ENCODE data around the gene TMEM225B. TPM values are rescaled to one million over a fixed set of nuclear protein-coding genes. Genes with fewer than 3 reads are reported as not detected.
"Not testable (repeated sequence)": the region's sequence is repeated elsewhere in the genome, so short reads cannot be mapped to it uniquely, and the experiment has no call there.

The TMEM225B gene
- polyA plus RNA-seq, 3 donors = 1.5 to 2.7 (median 2.0) TPM

DNA sequence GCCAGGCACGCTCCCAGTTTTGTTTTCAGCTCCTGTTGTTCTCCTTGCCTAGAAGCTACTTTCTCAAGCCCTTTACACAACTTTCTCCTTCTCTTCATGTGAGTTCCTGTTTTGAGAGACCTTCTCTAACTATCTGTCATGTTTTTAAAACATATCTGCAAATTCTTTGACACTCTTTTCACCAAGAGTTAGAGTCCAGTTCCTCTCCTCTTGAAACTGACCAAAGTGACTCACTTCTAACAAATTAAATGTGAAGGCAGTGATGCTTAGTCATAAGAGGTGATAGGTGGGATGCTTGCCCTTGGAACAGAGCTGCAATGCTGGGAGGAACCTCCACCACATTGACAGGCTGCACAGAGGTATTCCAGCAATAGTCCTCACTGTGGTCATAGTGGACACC, 44.0 kb downstream of the TMEM225B start:
- no peak for DNase-seq (ENCODE audit: extremely low read depth in 1 of 11, low read depth in 9 of 11, low spot score in 4 of 11)

DNA sequence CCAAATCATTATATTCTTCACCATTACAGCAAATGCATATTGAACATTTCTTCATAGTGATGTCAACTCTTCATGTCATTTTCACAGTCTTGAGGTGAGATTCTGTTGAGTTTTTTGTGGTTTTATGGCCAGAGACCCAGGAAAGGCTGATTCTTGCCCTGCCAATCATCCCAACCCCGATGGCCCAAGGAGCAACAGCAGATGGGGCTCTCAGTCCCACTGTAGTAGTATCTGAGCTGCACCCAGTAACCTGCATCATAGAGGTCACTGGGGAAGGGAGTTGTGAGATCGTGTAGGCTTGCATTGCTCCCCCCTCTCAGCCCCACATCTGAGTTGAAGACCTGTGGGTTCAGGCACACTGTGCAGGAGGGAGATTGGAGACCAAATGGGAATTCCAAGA, 45.4 kb downstream of the TMEM225B start:
- DNase-seq (ENCODE audit: extremely low read depth in 1 of 11, low read depth in 9 of 11, low spot score in 4 of 11) = no peak

DNA sequence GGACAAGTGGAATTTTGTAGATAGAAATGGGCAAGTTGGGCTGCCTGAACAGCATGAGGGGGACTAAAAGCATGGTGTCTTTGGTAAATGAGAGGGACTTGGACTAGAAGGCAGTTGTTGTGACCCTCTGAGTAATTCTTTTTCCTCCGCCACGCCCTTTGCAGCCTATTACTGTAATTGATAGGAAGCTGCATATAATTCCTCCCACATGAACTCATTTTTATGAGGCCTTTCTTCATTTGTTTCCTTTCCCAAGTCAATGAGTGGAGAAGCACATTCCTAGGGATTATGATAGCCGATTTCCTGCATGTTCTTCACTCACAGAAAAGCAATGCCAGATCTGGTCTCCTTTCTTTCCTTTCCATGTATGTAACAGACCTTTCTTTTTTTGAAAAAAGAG, 46.4 kb downstream of the TMEM225B start:
- no peak for DNase-seq (ENCODE audit: extremely low read depth in 1 of 11, low read depth in 9 of 11, low spot score in 4 of 11)

DNA sequence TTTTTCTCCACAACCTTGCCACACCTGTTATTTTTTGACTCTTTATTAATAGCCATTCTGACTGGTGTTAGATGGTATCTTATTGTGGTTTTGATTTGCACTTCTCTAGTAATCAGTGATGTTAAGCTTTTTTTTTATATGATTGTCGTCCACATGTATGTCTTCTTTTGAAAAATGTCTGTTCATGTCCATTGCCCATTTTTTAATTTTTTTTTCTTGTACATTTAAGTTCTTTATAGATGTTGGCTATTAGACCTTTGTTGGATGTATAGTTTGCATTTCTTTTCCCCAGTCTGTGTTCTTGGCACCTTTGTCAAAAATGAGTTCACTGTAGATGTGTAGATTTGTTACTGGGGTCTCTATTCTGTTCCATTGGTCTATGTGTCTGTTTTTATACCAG, 47.5 kb downstream of the TMEM225B start:
- DNase-seq (ENCODE audit: extremely low read depth in 1 of 11, low read depth in 9 of 11, low spot score in 4 of 11) = no peak

DNA sequence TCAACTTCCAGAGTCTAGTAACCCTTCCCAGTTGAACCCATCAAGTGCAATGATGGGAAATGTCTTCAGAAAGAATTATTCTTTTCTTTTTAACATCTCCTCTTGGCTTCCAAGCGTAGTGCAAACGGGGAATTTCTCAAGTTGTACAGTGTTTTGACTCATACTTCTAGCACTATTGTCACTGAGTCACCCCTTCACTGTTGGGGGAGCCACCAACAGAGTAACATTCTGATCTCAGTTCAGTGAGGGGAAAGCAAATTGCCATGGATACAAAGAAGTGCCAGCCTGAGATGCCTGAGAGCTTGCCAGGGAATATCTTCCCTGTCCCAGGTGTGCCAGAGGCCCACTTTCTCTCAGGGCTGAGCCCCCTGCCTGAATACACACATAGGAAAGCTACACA, 50.8 kb downstream of the TMEM225B start:
- DNase-seq (ENCODE audit: extremely low read depth in 1 of 11, low read depth in 9 of 11, low spot score in 4 of 11) = no peak

DNA sequence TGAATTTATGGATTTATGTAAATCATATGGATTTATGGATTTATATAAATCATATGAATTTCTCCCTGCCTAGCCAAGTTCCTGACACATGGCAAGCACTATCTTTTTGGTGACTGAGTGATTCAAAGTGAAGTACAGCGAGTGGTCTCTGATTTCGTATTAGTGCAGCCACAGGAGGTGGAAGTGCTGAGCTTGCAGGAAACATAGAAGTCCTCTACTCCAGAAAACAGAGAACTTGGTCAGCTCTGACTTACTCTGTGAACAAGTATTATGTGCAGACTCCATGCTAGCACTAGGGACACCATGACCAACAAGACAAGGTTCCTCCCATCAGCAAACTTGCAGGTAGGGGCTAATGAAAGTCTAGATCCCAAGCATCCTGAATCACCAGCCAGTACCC, 53.2 kb downstream of the TMEM225B start:
- DNase-seq (ENCODE audit: extremely low read depth in 1 of 11, low read depth in 9 of 11, low spot score in 4 of 11) = no peak

DNA sequence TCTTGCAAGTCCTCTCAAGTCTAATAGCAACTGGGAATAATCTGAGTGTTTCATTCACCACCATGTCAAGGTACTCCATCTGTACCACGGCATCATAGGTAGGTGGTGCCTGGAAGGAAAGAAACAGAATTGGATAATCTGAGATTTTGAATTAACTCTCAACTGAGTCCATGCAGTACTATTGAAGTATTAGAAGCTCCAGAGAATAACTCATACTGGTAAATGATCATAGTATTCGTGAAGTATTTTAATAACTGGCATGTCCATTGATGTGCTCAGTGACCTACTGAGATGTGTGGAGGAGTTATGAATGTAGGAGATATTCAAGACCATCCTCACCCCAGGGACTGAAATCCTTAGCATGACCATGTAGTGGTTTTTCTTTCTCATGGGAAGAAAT, 54.6 kb downstream of the TMEM225B start:
- no peak for DNase-seq (ENCODE audit: extremely low read depth in 1 of 11, low read depth in 9 of 11, low spot score in 4 of 11)

DNA sequence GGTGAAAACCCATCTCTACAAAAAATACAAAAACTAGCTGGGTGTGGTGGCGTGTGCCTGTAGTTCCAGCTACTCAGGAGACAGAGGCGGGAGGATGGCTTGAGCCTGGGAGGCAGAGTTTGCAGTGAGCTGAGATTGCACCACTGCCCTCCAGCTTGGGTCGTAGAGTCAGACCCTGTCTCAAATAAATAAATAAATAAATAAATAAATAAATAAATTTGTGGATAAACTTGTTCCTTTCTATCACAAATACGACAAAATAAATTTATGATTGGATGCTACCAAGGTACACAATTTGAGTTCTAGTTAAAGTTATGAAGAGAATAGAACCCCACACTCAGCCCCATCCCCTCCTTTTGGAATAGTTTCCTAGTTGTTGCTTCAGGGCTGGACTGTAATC, 55.2 kb downstream of the TMEM225B start:
- not testable (repeated sequence) for DNase-seq (ENCODE audit: extremely low read depth in 1 of 11, low read depth in 9 of 11, low spot score in 4 of 11)

DNA sequence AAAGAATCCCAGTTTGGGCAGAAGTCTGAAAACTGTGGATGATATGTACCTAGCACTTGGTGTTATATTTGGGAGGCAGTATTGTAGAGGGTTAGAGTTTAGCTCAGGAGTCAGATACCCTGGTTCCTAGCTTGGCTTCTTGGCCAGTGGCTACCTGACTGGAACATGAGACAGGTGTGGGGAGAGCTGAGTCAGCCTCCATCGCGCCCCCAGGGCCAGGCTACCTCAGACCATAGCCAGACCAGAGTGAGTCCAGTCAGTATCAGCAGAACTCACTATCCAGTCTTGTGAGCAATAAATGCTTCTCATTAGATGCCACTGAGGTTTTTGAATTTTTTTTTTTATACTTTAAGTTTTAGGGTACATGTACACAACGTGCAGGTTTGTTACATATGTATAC, 55.7 kb downstream of the TMEM225B start:
- DNase-seq (ENCODE audit: extremely low read depth in 1 of 11, low read depth in 9 of 11, low spot score in 4 of 11) = no peak

DNA sequence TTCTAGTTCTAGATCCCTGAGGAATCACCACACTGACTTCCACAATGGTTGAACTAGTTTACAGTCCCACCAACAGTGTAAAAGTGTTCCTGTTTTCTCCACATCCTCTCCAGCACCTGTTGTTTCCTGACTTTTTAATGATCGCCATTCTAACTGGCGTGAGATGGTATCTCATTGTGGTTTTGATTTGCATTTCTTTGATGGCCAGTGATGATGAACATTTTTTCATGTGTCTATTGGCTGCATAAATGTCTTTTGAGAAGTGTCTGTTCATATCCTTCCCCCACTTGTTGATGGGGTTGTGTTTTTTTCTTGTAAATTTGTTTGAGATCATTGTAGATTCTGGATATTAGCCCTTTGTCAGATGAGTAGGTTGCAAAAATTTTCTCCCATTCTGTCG, 56.6 kb downstream of the TMEM225B start:
- not testable (repeated sequence) for DNase-seq (ENCODE audit: extremely low read depth in 1 of 11, low read depth in 9 of 11, low spot score in 4 of 11)

DNA sequence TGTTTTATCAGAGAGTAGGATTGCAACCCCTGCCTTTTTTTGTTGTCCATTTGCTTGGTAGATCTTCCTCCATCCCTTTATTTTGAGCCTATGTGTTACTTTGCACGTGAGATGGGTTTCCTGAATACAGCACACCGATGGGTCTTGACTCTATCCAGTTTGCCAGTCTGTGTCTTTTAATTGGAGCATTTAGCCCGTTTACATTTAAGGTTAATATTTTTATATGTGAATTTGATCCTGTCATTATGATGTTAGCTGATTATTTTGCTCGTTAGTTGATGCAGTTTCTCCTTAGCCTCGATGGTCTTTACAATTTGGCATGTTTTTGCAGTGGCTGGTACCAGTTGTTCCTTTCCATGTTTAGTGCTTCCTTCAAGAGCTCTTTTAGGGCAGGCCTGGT, 59.8 kb downstream of the TMEM225B start:
- not testable (repeated sequence) for DNase-seq (ENCODE audit: extremely low read depth in 1 of 11, low read depth in 9 of 11, low spot score in 4 of 11)

Other genes starting within 250 kb of the TMEM225B start
- 10 to 100 TPM; 24.2 to 44.8 (median 35.4) TPM for gene ARPC1B, start 223.5 kb upstream of the TMEM225B start, polyA plus RNA-seq (ENCODE audit: insufficient read length in 3 of 3)
- gene PDAP1, start 189.7 kb upstream of the TMEM225B start, polyA plus RNA-seq (ENCODE audit: insufficient read length in 3 of 3) = 100 to 1,000 TPM; 137 to 171 (median 142) TPM
- gene BUD31, start 189.3 kb upstream of the TMEM225B start, polyA plus RNA-seq (ENCODE audit: insufficient read length in 3 of 3) = 100 to 1,000 TPM; 105 to 111 (median 106) TPM
- 1 to 10 TPM; 5.0 to 5.8 (median 5.6) TPM for gene PTCD1, start 159.5 kb upstream of the TMEM225B start, polyA plus RNA-seq (ENCODE audit: insufficient read length in 3 of 3)
- gene CPSF4, start 159.3 kb upstream of the TMEM225B start, polyA plus RNA-seq (ENCODE audit: insufficient read length in 3 of 3) = 10 to 100 TPM; 32.8 to 40.2 (median 37.6) TPM
- gene ATP5MF, start 132.1 kb upstream of the TMEM225B start, polyA plus RNA-seq (ENCODE audit: insufficient read length in 3 of 3) = 100 to 1,000 TPM; 376 to 480 (median 463) TPM
- gene ZNF789, start 125.4 kb upstream of the TMEM225B start, polyA plus RNA-seq (ENCODE audit: insufficient read length in 3 of 3) = 10 to 100 TPM; 23.5 to 64.6 (median 30.6) TPM
- 10 to 100 TPM; 13.8 to 20.3 (median 14.3) TPM for gene ZNF394, start 98.0 kb upstream of the TMEM225B start, polyA plus RNA-seq (ENCODE audit: insufficient read length in 3 of 3)
- gene ZKSCAN5, start 93.6 kb upstream of the TMEM225B start, polyA plus RNA-seq (ENCODE audit: insufficient read length in 3 of 3) = 10 to 100 TPM; 15.3 to 18.3 (median 15.7) TPM
- gene FAM200A, start 46.2 kb upstream of the TMEM225B start, polyA plus RNA-seq (ENCODE audit: insufficient read length in 3 of 3) = 10 to 100 TPM; 14.5 to 17.6 (median 15.7) TPM
- 100 to 1,000 TPM in 1 of 3 donors, 10 to 100 TPM in 2; 69.9 to 106 (median 82.0) TPM for gene ZNF655, start 39.6 kb upstream of the TMEM225B start, polyA plus RNA-seq (ENCODE audit: insufficient read length in 3 of 3)
- 10 to 100 TPM; 18.5 to 21.0 (median 19.5) TPM for gene ZSCAN25, start 18.7 kb downstream of the TMEM225B start, polyA plus RNA-seq (ENCODE audit: insufficient read length in 3 of 3)
- gene CYP3A5, start 81.7 kb downstream of the TMEM225B start, polyA plus RNA-seq (ENCODE audit: insufficient read length in 3 of 3) = 1 to 10 TPM; 1.6 to 2.5 (median 2.1) TPM
- 1 to 10 TPM in 1 of 3 donors, under 1 TPM in 2; 0.30 to 1.4 (median 0.91) TPM for gene CYP3A7, start 136.9 kb downstream of the TMEM225B start, polyA plus RNA-seq (ENCODE audit: insufficient read length in 3 of 3)
- gene CYP3A4, start 185.9 kb downstream of the TMEM225B start, polyA plus RNA-seq (ENCODE audit: insufficient read length in 3 of 3) = under 1 TPM; 0.17 to 0.39 (median 0.27) TPM
- gene CYP3A43, start 229.7 kb downstream of the TMEM225B start, polyA plus RNA-seq (ENCODE audit: insufficient read length in 3 of 3) = under 1 TPM; 0.39 to 0.53 (median 0.50) TPM